ENCODE data around the gene ARHGAP32. TPM values are rescaled to one million over a fixed set of nuclear protein-coding genes. Genes with fewer than 3 reads are reported as not detected.
"Not testable (repeated sequence)": the region's sequence is repeated elsewhere in the genome, so short reads cannot be mapped to it uniquely, and the experiment has no call there.

Gene ARHGAP32
- total RNA-seq, 1 donor from 2014 or later = 41.4 TPM

DNA sequence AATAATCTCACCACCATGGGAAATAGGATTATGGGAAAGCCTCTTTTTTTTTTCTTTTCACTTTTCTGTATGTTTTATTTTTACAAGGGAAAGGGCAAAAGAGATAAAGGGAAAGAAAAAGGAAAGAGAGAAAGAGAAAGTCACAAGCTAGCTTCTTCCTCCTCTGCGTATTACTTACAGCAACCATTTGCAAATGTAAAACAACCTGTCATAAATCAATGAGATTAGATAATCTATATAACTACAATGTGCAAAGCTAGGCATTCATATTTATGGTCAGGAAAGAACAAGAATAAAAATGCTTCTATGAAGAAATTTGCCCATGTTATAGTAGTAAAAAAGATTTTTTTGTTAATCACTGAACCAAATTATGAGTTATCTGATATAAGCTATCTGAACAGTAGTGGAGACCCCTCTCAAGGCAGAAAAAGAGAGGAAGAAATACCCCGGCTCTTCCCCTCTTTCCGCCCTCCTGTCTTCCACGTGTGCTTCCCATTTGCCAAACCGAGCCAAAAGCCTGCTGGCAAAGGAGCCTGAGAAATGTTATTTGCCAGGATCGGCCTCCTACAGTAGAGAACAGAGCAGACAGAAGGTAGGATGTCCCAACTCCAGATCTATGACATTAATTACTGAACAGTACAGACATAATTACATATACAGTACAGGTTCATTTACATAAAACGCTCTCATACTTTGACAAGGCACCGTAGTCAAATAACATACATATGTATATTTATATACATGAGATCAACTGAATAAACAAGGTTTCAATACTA lies 50.2 kb downstream of the ARHGAP32 start:
- no peak for TF ChIP-seq CTCF (IDR thresholded peaks at IDR 0.05; ENCODE audit: unreplicated experiment)
- H3K36me3 Mint-ChIP-seq = no peaks in the 10 kb centered on the region
- H3K4me1 Mint-ChIP-seq = peaks cover 21% of the 10 kb centered on the region
- H3K9me3 Mint-ChIP-seq = peaks cover 5% of the 10 kb centered on the region
- no peaks in the 10 kb centered on the region for H3K27me3 Mint-ChIP-seq (ENCODE audit: low read depth)
- no peak for DNase-seq (ENCODE audit: low spot score in 2 of 2, unreplicated experiment in 2 of 2)
- H3K27ac Mint-ChIP-seq = no peak overlapping the region
- H3K4me3 Mint-ChIP-seq = no peak overlapping the region

DNA sequence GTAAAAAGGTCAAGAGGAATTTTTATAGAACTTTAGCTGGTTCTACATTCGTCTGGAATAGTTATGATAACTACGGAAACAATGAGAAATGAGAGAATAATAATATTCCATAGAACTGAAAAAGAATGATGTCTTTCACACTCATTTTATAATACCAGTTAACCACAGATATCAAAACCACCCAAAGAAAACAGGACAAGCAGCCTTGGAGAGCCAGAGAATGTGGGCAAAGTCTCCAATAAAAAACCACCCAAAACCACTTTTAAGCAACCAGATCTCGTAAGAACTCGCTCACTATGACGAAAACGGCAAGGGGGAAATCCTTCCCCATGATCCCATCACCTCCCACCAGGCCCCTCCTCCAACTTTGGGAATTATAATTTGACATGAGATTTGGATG lies 60.8 kb downstream of the ARHGAP32 start:
- peaks cover 22% of the 10 kb centered on the region for H3K9me3 Mint-ChIP-seq
- no peak for TF ChIP-seq CTCF (IDR thresholded peaks at IDR 0.05; ENCODE audit: unreplicated experiment)
- peaks cover 14% of the 10 kb centered on the region for H3K36me3 Mint-ChIP-seq
- DNase-seq (ENCODE audit: low spot score in 2 of 2, unreplicated experiment in 2 of 2) = no peak
- no peak overlapping the region for H3K4me3 Mint-ChIP-seq
- no peak overlapping the region for H3K27ac Mint-ChIP-seq
- H3K4me1 Mint-ChIP-seq = no peaks in the 10 kb centered on the region
- no peaks in the 10 kb centered on the region for H3K27me3 Mint-ChIP-seq (ENCODE audit: low read depth)

- not testable (repeated sequence) for H3K27ac Mint-ChIP-seq; DNase-seq (ENCODE audit: low spot score in 2 of 2, unreplicated experiment in 2 of 2); H3K4me1 Mint-ChIP-seq; H3K27me3 Mint-ChIP-seq (ENCODE audit: low read depth); H3K36me3 Mint-ChIP-seq; H3K4me3 Mint-ChIP-seq
- peaks cover 13% of the 10 kb centered on the region for H3K9me3 Mint-ChIP-seq
Observed at GRCh38 chr11:129128881-129129620, 63.1 kb downstream of the ARHGAP32 start.

- TF ChIP-seq CTCF (IDR thresholded peaks at IDR 0.05; ENCODE audit: unreplicated experiment) = no peak
- H3K27me3 Mint-ChIP-seq (ENCODE audit: low read depth) = no peaks in the 10 kb centered on the region
Observed at GRCh38 chr11:129119036-129119435, 73.1 kb downstream of the ARHGAP32 start.

DNA sequence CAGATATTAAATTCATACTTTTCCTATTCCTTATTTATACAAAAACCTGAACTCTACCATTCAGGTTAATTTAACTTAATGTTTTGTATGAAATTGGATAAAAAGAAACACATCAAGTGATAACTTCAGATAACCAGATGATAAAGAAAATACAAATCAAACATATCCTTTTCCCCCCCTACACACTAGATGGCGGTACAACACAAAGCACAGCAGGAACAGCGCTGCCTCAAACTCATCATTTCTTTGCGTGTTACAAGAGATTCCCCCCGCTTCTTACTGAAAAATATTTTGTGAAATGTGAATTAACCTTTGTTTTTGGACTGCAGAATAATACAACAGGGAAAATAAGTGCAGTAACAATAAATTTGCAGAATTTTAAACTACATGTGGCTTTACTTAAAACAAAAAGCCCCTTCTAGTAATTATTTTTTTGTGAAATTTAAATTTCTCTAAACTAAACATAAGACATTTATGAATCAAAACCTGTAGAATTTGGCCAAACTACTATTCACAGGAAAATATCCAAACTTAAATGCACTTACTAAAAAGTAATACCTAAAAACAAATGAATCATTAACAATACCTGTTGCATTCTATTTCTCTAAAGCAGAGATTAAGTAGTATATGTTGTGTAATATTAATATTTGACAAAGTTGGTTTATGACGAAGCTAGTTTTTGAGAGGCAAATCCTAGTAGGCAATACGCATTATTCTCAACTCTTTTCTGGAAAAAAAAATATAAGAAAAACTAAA lies 74.4 kb downstream of the ARHGAP32 start:
- H3K36me3 Mint-ChIP-seq = peaks cover 9% of the 10 kb centered on the region
- peaks cover 4% of the 10 kb centered on the region for H3K4me1 Mint-ChIP-seq
- H3K9me3 Mint-ChIP-seq = no peaks in the 10 kb centered on the region
- H3K27ac Mint-ChIP-seq = no peak overlapping the region
- peak in 1 of 2 experiments; percentile 48 for DNase-seq (ENCODE audit: low spot score in 2 of 2, unreplicated experiment in 2 of 2)
- H3K27me3 Mint-ChIP-seq (ENCODE audit: low read depth) = no peaks in the 10 kb centered on the region
- peak; percentile 72 for TF ChIP-seq CTCF (IDR thresholded peaks at IDR 0.05; ENCODE audit: unreplicated experiment)
- no peak overlapping the region for H3K4me3 Mint-ChIP-seq

More at GRCh38 chr11:129119036-129119435, 73.1 kb downstream of the ARHGAP32 start:
- Mint-ChIP-seq H3K36me3 (peaks cover 19% of the 10 kb centered on the region), H3K4me3 (no peak overlapping the region), H3K27ac (no peak overlapping the region), H3K4me1 (peaks cover 4% of the 10 kb centered on the region), H3K9me3 (no peaks in the 10 kb centered on the region)
- DNase-seq (ENCODE audit: low spot score in 2 of 2, unreplicated experiment in 2 of 2) = no peak

Measured in mesothelial cell of epicardium (in vitro differentiated cells).